ENCODE data around the gene JHY. TPM values are rescaled to one million over a fixed set of nuclear protein-coding genes. Genes with fewer than 3 reads are reported as not detected.

JHY gene
- total RNA-seq, 2 experiments from 2014 or later = not detected

DNA sequence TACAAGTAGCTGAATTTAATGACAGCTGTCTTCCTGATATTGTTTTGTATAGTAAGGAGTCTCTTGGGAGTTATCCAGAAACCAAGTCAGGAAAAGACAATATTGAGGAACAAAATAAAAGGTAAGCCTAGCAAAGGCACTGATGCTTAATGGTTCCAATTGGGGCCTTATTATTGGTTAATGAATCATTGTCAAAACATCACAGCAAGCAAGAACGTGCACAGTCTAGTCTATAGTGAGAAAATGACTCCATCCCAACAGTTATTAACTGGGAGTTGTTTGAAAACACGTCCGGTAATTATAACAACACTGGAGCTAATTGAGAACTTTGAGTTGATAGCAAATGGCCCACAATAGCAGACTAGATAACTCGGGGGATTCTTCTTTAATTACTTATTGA is 81.4 kb downstream of the JHY start:
- H3K4me1 ChIP-seq (ENCODE audit: insufficient read depth, low read length, poor library complexity, severe bottlenecking) = no peaks in the 10 kb centered on the region
- no TSS peak for BruUV-seq (replicated peaks)
- H4K20me1 ChIP-seq (ENCODE audit: insufficient read depth, low read length) = no peaks in the 10 kb centered on the region
- H3K27ac ChIP-seq (ENCODE audit: low read depth, low read length, poor library complexity, severe bottlenecking) = no peak overlapping the region
- H3K9me2 ChIP-seq (ENCODE audit: insufficient read depth, low read length) = no peaks in the 10 kb centered on the region
- CTCF ChIA-PET (ENCODE audit: unreplicated experiment) = no interaction called here
- H2AFZ ChIP-seq (ENCODE audit: low read length) = no peak overlapping the region
- no peaks in the 10 kb centered on the region for H3K36me3 ChIP-seq (ENCODE audit: insufficient read depth, low read length)
- H3K9me3 ChIP-seq (ENCODE audit: low read length) = no peaks in the 10 kb centered on the region
- H3K4me2 ChIP-seq (ENCODE audit: low read length) = no peak overlapping the region
- no peak for DNase-seq (ENCODE audit: low spot score)
- no peaks in the 10 kb centered on the region for H3K79me2 ChIP-seq (ENCODE audit: insufficient read depth, low read depth, low read length)
- no peak overlapping the region for H3K4me3 ChIP-seq (ENCODE audit: low read depth, low read length, poor library complexity, severe bottlenecking)
- TF ChIP-seq, protein P1, sequence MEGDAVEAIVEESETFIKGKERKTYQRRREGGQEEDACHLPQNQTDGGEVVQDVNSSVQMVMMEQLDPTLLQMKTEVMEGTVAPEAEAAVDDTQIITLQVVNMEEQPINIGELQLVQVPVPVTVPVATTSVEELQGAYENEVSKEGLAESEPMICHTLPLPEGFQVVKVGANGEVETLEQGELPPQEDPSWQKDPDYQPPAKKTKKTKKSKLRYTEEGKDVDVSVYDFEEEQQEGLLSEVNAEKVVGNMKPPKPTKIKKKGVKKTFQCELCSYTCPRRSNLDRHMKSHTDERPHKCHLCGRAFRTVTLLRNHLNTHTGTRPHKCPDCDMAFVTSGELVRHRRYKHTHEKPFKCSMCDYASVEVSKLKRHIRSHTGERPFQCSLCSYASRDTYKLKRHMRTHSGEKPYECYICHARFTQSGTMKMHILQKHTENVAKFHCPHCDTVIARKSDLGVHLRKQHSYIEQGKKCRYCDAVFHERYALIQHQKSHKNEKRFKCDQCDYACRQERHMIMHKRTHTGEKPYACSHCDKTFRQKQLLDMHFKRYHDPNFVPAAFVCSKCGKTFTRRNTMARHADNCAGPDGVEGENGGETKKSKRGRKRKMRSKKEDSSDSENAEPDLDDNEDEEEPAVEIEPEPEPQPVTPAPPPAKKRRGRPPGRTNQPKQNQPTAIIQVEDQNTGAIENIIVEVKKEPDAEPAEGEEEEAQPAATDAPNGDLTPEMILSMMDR (conservative IDR thresholded peaks at IDR 0.05; ENCODE audit: low read length) = no peak
- TF ChIP-seq EZH2phosphoT487 (IDR thresholded peaks at IDR 0.05; ENCODE audit: borderline replicate concordance, low read depth, low read length) = no peak
- POLR2A ChIA-PET = interaction anchor here (0.6 to 0.7 kb wide), 2 partner anchors 361 to 549 kb away, joined by 3 read pairs; no protein-coding TSS in a partner anchor
- intact Hi-C loops (cut with micrococcal nuclease; ENCODE audit: unreplicated experiment) = no loop called here

DNA sequence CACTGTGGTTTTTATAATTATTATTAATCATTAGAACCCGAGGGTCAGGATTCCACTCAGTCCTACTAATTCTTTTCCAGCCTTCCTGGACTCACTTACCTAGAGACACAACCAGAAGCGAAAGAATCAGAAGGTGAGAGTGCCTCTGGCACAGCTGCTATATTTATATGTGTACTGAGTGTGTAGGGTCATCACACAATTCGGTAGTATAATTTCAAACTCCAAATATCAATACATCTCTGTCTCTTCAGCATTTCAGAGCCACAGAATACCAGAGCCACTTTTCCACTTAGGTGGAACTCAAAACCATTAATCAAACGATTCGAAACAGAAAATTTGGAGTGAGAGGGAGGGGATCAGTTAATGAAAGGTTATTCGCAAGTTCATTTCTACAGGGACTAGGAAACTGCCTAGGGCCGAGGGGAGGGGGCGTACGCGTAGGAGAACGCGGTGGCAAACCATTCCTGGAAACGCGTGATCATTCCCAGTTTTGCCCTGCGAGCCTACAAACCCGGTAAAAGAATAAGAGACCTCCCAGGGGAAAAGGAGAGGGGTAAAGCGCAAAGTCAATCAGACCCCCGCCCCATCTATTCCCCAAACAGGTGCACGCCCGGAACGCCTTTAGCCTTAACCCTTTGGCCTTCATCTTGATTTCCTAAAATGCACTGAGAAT is 93.6 kb downstream of the JHY start:
- Histone ChIP-seq H3K4me2 (ENCODE audit: low read length) (no peak overlapping the region), H4K20me1 (ENCODE audit: insufficient read depth, low read length) (no peaks in the 10 kb centered on the region), H3K9me3 (ENCODE audit: low read length) (no peaks in the 10 kb centered on the region), H3K4me1 (ENCODE audit: insufficient read depth, low read length, poor library complexity, severe bottlenecking) (no peaks in the 10 kb centered on the region), H3K27ac (ENCODE audit: low read depth, low read length, poor library complexity, severe bottlenecking) (no peak overlapping the region), H3K36me3 (ENCODE audit: insufficient read depth, low read length) (no peaks in the 10 kb centered on the region), H2AFZ (ENCODE audit: low read length) (no peak overlapping the region), H3K4me3 (ENCODE audit: low read depth, low read length, poor library complexity, severe bottlenecking) (no peak overlapping the region), H3K79me2 (ENCODE audit: insufficient read depth, low read depth, low read length) (no peaks in the 10 kb centered on the region), H3K9me2 (ENCODE audit: insufficient read depth, low read length) (no peaks in the 10 kb centered on the region)
- ChIA-PET POLR2A (no interaction called here), CTCF (ENCODE audit: unreplicated experiment) (no interaction called here)
- no peak for DNase-seq (ENCODE audit: low spot score)
- BruUV-seq (replicated peaks) = no TSS peak
- TF ChIP-seq, protein P1 (conservative IDR thresholded peaks at IDR 0.05; ENCODE audit: low read length) = no peak
- no peak for TF ChIP-seq EZH2phosphoT487 (IDR thresholded peaks at IDR 0.05; ENCODE audit: borderline replicate concordance, low read depth, low read length)
- intact Hi-C loops (cut with micrococcal nuclease; ENCODE audit: unreplicated experiment) = no loop called here

DNA sequence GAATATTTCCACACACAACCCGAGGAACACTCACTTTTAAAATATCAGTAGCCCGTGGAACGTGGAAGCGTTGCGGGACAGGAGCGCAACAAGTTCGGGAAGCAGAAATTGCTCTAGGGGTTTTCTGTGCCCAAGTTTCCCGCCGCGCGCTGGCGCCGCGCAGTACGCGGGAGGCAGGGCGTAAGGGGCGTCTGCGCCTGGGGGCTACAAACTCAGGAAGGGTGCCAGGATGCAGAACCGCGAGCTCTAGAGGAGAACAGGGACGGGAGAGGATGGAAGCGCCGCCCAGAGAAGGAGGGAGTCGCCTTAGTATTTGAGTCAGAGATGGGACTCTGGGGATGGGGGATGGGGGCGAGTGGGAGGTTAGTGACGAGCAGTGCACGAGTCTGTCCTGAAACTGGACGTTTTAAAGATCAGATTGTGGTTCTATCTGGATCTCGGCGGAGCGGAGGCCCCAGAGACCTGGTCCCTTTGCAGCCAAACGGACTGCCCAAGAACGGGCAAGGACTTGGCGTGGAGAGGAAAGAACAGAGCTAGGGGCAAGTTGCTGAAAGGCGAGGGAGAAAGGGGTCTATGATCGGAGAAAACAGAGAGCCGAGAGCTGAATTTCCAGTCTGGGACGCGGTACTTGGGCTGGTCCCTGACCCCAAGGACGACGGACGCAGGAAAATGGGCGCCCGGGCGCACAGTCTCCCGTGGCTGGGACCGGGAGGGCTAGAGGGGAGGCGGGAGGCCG is 94.3 kb downstream of the JHY start:
- intact Hi-C loops (cut with micrococcal nuclease; ENCODE audit: unreplicated experiment) = no loop called here
- ChIA-PET CTCF (ENCODE audit: unreplicated experiment) (no interaction called here), POLR2A (no interaction called here)
- Histone ChIP-seq H3K9me2 (ENCODE audit: insufficient read depth, low read length) (no peaks in the 10 kb centered on the region), H2AFZ (ENCODE audit: low read length) (no peak overlapping the region), H4K20me1 (ENCODE audit: insufficient read depth, low read length) (no peaks in the 10 kb centered on the region), H3K79me2 (ENCODE audit: insufficient read depth, low read depth, low read length) (no peaks in the 10 kb centered on the region), H3K4me2 (ENCODE audit: low read length) (no peak overlapping the region), H3K9me3 (ENCODE audit: low read length) (no peaks in the 10 kb centered on the region), H3K27ac (ENCODE audit: low read depth, low read length, poor library complexity, severe bottlenecking) (no peak overlapping the region), H3K36me3 (ENCODE audit: insufficient read depth, low read length) (no peaks in the 10 kb centered on the region), H3K4me3 (ENCODE audit: low read depth, low read length, poor library complexity, severe bottlenecking) (no peak overlapping the region), H3K4me1 (ENCODE audit: insufficient read depth, low read length, poor library complexity, severe bottlenecking) (no peaks in the 10 kb centered on the region)
- BruUV-seq (replicated peaks) = no TSS peak
- no peak for DNase-seq (ENCODE audit: low spot score)
- TF ChIP-seq, protein P1 (conservative IDR thresholded peaks at IDR 0.05; ENCODE audit: low read length) = no peak
- no peak for TF ChIP-seq EZH2phosphoT487 (IDR thresholded peaks at IDR 0.05; ENCODE audit: borderline replicate concordance, low read depth, low read length)

Data from OCI-LY7 (cell line).